Hematopoietic multipotent progenitor cell treated with erythropoietin and hydrocortisone succinate and interleukin-3 and kit ligand, for 4 days (in vitro differentiated cells): ENCODE results near the gene C4orf36.

Experiments used
- DNase-seq: peaks from one replicate; pipeline ENCODE4 v3.0.0-alpha.2; 2015

The C4orf36 gene, protein sequence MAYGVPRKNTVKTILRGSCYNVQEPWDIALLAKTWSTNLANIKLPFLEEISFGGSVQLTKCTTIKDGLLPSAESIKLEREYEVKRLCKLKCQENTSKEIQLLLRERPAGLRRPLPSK

DNA sequence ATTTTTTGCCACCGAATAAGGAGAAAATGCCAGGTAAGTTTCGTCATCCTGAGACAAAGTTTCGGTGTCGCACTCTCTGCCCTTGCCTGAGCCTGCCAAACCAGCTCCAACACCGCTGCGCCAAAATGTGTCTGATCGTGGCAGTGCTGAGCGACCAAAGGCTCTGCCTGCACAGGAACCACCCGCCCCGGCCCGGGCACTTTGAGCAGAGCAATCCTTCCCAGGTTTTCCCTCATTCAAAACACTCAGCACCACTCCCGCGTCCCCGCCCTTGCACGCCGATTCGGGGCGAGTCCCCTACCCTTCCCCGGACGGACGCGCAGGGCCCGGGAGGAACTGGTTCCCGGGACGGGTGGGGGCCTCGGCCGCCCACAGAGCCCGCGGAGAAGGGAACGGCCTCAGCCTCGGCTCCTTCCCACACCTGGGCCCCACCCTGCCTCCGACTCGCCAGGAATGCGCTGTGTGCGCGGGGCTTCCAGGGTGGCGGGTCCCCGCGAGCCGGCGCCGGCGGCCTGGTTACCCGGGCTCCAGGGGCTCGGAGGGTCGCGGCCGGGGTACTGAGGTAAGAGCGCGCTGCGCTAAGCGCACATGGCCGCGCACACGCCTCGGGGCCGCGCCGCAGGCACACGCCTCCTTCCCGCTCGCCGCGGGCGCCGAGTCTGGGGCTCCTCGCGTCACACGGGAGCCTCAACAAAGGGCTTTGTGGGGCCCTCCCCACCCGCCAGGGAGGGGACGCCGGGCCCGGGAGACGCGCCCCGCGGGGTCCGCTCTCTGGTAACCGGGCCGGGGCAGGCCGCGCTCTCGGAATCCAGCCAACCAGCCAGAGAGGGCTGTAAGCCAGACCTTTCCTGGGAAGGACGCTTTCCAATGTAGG, at the start of gene C4orf36:
TSS of gene C4orf36 (minus strand) at position 661 of the 874 bp plus-strand sequence. CDS start 902 bp downstream, outside the sequence.
- DNase-seq: peak; percentile 82

GRCh38 chr4:86940920-86941460, 48.8 kb upstream of the C4orf36 start:
- DNase-seq: no peak

- DNase-seq: no peak
Measured at GRCh38 chr4:86939729-86940575, 47.7 kb upstream of the C4orf36 start.

DNA sequence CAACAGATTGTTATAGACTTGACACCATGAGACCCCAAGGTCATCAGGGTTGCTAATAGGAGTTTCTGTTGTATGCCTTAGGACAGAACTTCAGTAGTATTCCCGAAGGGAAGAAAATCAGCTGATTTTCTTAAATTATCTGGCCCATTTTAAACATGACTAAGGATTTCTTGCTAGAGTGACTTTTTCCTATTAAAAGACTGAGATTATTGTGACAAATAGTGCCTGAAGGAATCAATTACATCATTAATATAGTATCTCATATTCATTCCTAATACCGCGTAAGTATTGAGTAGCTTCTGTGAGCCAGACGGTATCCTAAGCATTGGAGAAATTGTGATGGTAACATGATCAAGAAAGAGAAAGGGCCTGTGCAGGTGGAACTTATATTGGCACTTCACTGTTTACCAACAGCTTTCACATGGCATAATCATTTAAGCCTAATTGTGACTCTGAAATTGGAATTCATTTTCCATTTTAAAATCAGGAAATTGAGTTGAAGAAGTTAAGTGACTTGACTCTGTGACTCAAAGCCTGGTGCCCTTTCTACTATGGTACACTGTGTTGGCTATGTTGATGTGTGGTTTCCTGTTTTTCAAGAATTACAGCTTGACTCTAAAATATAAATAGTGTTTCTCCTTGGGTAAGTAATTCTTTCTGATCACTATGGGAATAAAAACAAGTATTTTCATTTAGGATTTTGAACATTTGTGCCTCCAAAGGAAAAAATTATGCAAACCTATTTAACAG, 46.7 kb upstream of the C4orf36 start:
- DNase-seq: peak; percentile 70

GRCh38 chr4:86935853-86936733, 43.9 kb upstream of the C4orf36 start:
- DNase-seq: peak; percentile 93

DNA sequence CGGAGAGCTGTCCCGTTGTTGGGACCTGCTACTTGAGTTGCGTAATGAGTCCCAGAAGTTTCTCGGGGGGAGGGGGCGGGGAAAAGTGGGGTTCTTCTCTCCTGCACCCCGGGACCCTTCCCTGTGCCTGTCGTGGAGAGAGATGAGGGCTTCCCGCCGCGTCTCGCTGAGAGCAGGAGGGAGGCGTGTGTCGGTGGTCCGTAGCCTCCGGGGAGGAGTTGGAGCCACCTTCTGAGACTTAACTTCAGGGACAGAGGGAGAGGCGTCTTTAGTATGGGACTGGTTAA, 43.3 kb upstream of the C4orf36 start:
- DNase-seq: no peak

- DNase-seq: peak; percentile 98
Measured at GRCh38 chr4:86934771-86935565, 42.7 kb upstream of the C4orf36 start, which contains the start of gene AFF1. TSS of gene AFF1 (plus strand) at chr4:86935011. CDS start at chr4:86948534, 13,523 bp downstream.

GRCh38 chr4:86934147-86934770, 42.0 kb upstream of the C4orf36 start:
- no peak for DNase-seq

- no peak for DNase-seq
Measured at GRCh38 chr4:86928400-86929255, 36.4 kb upstream of the C4orf36 start.

DNA sequence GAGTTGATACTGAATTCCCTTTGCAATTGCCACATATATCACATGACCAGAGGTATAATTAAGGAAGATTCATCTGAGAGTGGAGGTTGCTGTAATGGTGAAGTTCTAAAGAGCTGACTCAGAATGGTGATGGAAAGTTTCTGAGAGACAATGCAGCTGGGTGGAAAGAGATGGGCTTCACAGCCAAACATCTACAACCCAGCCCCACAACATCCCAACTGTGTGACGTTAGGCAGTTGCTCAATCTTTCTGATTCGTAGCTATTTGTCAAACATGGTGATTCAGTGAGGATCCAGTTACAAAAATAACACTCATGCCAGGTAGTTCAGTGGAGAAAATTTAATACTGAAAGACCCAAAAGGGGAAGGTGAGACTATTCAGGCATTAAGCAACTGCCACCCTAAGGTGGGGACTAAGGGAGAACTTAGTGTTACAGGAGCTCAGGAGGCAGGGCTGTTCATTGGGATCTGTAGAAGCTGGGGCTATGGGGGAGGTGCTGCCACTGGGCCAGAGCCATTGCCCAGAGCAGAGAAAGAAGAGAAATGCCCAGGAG, 35.7 kb upstream of the C4orf36 start:
- no peak for DNase-seq

- no peak for DNase-seq
Measured at GRCh38 chr4:86926435-86927086, 34.3 kb upstream of the C4orf36 start.

- DNase-seq: peak; percentile 54
Measured at GRCh38 chr4:86924811-86925210, 32.6 kb upstream of the C4orf36 start.

GRCh38 chr4:86921608-86922252, 29.5 kb upstream of the C4orf36 start:
- peak; percentile 53 for DNase-seq

GRCh38 chr4:86919561-86920223, 27.5 kb upstream of the C4orf36 start:
- DNase-seq: peak; percentile 64

- no peak for DNase-seq
Measured at GRCh38 chr4:86918539-86919072, 26.4 kb upstream of the C4orf36 start.

DNA sequence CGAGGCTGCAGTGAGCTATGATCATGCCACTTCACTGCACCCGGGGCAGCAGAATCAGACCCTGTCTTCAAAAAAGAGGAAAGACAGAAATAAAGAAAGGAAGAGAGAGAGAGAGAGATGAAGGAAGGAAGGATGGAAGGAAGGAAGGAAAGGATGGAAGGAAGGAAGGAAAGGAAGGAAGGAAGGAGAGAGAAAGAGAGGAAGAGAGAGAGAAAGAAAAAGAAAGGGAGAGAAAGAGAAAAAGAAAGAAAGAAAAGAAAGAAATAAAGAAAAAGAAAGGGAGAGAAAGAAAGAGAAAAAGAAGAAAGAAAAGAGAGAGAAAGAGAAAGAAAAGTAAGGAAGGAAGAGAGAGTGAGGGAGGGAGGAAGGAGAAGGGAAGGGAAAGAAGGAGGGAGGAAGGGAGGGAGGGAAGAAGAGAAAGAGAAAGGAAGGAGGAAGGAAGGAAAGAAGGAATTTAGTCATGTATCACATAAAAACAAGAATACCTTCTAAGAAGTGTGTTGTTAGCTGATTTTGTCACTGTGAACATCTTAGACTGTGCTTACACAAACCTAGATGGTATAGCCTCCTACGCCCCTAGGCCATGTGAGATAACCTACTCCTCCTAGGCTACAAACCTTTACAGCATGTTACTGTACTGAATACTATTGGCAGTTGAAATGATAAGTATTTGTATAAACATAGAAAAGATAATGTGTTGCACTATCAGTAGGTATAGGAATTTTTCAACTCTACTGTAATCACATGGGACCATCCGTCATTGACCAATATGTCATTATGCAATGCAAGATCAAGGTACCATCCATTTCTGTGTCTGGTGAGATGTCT, 25.2 kb upstream of the C4orf36 start:
- no peak for DNase-seq
